CD14-positive monocyte (primary cell): Measurements from ENCODE around the gene ETFRF1. TPM values are rescaled to one million over a fixed set of nuclear protein-coding genes. Genes with fewer than 3 reads are reported as not detected.
A peak's percentile ranks its signal among the peaks of the same experiment; 100 is the strongest.

Experiments
- DNase-seq, 3 donors: peaks; one replicate each; pipeline ENCODE4 v3.0.0-alpha.2; 2011 to 2022
- H2AFZ ChIP-seq: 2 replicates; pipeline ENCODE4 v1.6.0; 2012; ENCODE audit warnings: mild to moderate bottlenecking, low read depth, low read length, inconsistent platforms; ENCODE audit not compliant: insufficient read depth, poor library complexity, severe bottlenecking
- H3K27ac ChIP-seq, 2 donors: 1 replicate in 1 of 2; 2 replicates in 1 of 2; pipeline ENCODE4 v1.5.1; 2012 to 2013; ENCODE audit warnings: low read length in 2 of 2, control low read depth in 1 of 2, inconsistent platforms in 1 of 2, low read depth in 1 of 2, mild to moderate bottlenecking in 1 of 2
- H3K27me3 ChIP-seq, 2 donors: one replicate each; pipeline versions ENCODE4 v1.6.0 to v1.6.1; 2011 to 2013; ENCODE audit warnings: low read length in 2 of 2; ENCODE audit not compliant: control insufficient read depth in 2 of 2, insufficient read depth in 2 of 2
- H3K36me3 ChIP-seq, 2 donors: replicated peaks in 1 of 2; 1 replicate in 1 of 2; 2 replicates in 1 of 2; pipeline versions ENCODE4 v1.5.1 to v1.6.1; 2012 to 2013; ENCODE audit warnings: low read length in 2 of 2, control low read depth in 1 of 2, inconsistent platforms in 1 of 2, mild to moderate bottlenecking in 1 of 2; ENCODE audit not compliant: insufficient read depth in 2 of 2, control insufficient read depth in 1 of 2
- H3K4me1 ChIP-seq, 2 donors: 1 replicate in 1 of 2; 2 replicates in 1 of 2; pipeline versions ENCODE4 v1.5.1 to v1.6.1; 2012 to 2013; ENCODE audit warnings: low read length in 2 of 2, control low read depth in 1 of 2, inconsistent platforms in 1 of 2, mild to moderate bottlenecking in 1 of 2, moderate library complexity in 1 of 2; ENCODE audit not compliant: insufficient read depth in 2 of 2, control insufficient read depth in 1 of 2
- H3K4me2 ChIP-seq: replicated peaks from 2 replicates; pipeline ENCODE3; 2012; ENCODE audit warnings: low read length, moderate library complexity, mild to moderate bottlenecking; ENCODE audit not compliant: poor library complexity, severe bottlenecking; ENCODE audit errors: extremely low read depth
- H3K4me3 ChIP-seq, 3 experiments: fragments of 200-600 bp in 1 of 3; sonication (generic) in 1 of 3; replicated peaks in 1 of 3; 1 replicate in 2 of 3; 2 replicates in 1 of 3; pipeline ENCODE4 v1.5.1; 2011 to 2013; ENCODE audit warnings: low read length in 3 of 3, mild to moderate bottlenecking in 3 of 3, control low read depth in 2 of 3, low read depth in 2 of 3, inconsistent platforms in 1 of 3, moderate library complexity in 1 of 3
- H3K79me2 ChIP-seq: 2 replicates; pipeline ENCODE4 v1.6.0; 2012; ENCODE audit warnings: mild to moderate bottlenecking, control low read depth, inconsistent platforms, low read length, moderate library complexity; ENCODE audit not compliant: insufficient read depth
- H3K9ac ChIP-seq: 2 replicates; pipeline ENCODE4 v1.6.0; 2017; ENCODE audit warnings: low read length, mild to moderate bottlenecking; ENCODE audit not compliant: insufficient read depth, poor library complexity, severe bottlenecking
- H3K9me3 ChIP-seq, 2 donors: replicated peaks in 1 of 2; 1 replicate in 1 of 2; 2 replicates in 1 of 2; pipeline versions ENCODE4 v1.5.1 to v1.6.1; 2012 to 2013; ENCODE audit warnings: low read length in 2 of 2, control low read depth in 1 of 2; ENCODE audit not compliant: control insufficient read depth in 1 of 2, insufficient read depth in 1 of 2
- H4K20me1 ChIP-seq: 2 replicates; pipeline ENCODE4 v1.6.0; 2012; ENCODE audit warnings: mild to moderate bottlenecking, low read length, control low read depth, moderate library complexity; ENCODE audit not compliant: insufficient read depth
- H3K27ac Mint-ChIP-seq, 7 donors: one replicate each; pipeline ENCODE4 v1.8.0; 2020; ENCODE audit warnings: mild to moderate bottlenecking in 7 of 7, mixed read lengths in 7 of 7, moderate library complexity in 6 of 7, inconsistent platforms in 2 of 7
- H3K27me3 Mint-ChIP-seq, 3 donors: one replicate each; pipeline ENCODE4 v1.8.0; 2021 to 2022; ENCODE audit warnings: low read depth in 3 of 3, mild to moderate bottlenecking in 3 of 3, mixed read lengths in 3 of 3, moderate library complexity in 3 of 3, inconsistent platforms in 1 of 3
- H3K36me3 Mint-ChIP-seq, 2 donors: one replicate each; pipeline ENCODE4 v1.8.0; 2020; ENCODE audit warnings: mixed read lengths in 2 of 2, inconsistent platforms in 1 of 2, mild to moderate bottlenecking in 1 of 2
- H3K4me1 Mint-ChIP-seq: one replicate; pipeline ENCODE4 v1.8.0; 2020; ENCODE audit warnings: mild to moderate bottlenecking, mixed read lengths
- H3K4me3 Mint-ChIP-seq, 2 donors: one replicate each; pipeline ENCODE4 v1.8.0; 2020; ENCODE audit warnings: mild to moderate bottlenecking in 2 of 2, mixed read lengths in 2 of 2, moderate library complexity in 1 of 2
- H3K9me3 Mint-ChIP-seq, 7 donors: one replicate each; pipeline ENCODE4 v1.8.0; 2020 to 2022; ENCODE audit warnings: mixed read lengths in 7 of 7, mild to moderate bottlenecking in 6 of 7, moderate library complexity in 6 of 7, inconsistent platforms in 2 of 7
- WGBS: methylation state at CpG from one replicate; pipeline ENCODE4 v1.1.5; 2013; ENCODE audit warnings: missing lambda C conversion rate; ENCODE audit not compliant: insufficient coverage; 5-methylcytosine and 5-hydroxymethylcytosine counted together
- intact Hi-C, 2 donors: fragments of 100-400 bp; cut with micrococcal nuclease; formaldehyde crosslinking; loops; one replicate each; pipeline versions ENCODE4 v1.15.0 to v1.15.1; 2023
- polyA plus RNA-seq, 3 donors: library from polyadenylated mRNA; depleted of rRNA in 1 of 3; unstranded in 2 of 3; stranded (reverse) in 1 of 3; fragments of 300-500 nt in 2 of 3; fragments of >200 nt in 1 of 3; fragmentation: Illumina TruSeq in 2 of 3; gene quantifications; 1 replicate in 2 of 3; 2 replicates in 1 of 3; pipeline ENCODE4 v1.2.3, GENCODE V29; 2012 to 2021
- TF ChIP-seq, protein P1 (sequence below): fragments of 200-600 bp; IDR thresholded peaks from one replicate; pipeline ENCODE4 v1.8.0; 2022; ENCODE audit warnings: antibody characterized with exemption, mild to moderate bottlenecking

Gene ETFRF1
- polyA plus RNA-seq, 3 donors: 9.8 to 28.9 (median 16.0) TPM

DNA sequence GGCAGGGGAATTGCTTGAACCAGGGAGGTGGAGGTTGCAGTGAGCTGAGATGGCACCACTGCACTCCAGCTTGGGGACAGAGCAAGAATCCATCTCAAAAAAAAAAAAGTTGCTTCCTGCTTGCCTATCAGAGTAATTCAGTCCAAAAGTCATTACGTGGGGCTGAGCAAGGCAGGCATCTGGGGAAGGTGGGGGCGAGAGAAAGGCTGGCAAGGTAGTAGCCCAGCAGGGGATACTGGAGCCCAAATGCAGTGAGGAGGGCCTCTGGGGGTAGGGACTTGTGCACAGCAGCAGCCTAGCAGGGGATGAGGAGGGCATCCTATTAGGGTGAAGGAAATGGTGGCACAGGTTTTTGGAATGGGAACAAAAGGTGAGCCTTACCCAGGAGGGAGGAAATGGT, 7.1 kb downstream of the ETFRF1 start:
- Histone ChIP-seq H3K79me2 (no peaks in the 10 kb centered on the region), H4K20me1 (peaks cover 13% of the 10 kb centered on the region), H3K4me1 (peaks cover 0 to 3% of the 10 kb centered on the region in 2 donors), H3K9me3 (no peaks in the 10 kb centered on the region), H3K27me3 (no peaks in the 10 kb centered on the region), H3K9ac (no peak overlapping the region), H3K27ac (no peak overlapping the region), H2AFZ (no peak overlapping the region), H3K4me2 (no peak overlapping the region), H3K4me3 (no peak overlapping the region), H3K36me3 (peaks cover 16 to 50% of the 10 kb centered on the region in 2 donors)
- Mint-ChIP-seq H3K9me3 (no peaks in the 10 kb centered on the region), H3K27ac (peak overlapping the region in 2 of 7 donors; percentile 37 to 76), H3K27me3 (no peaks in the 10 kb centered on the region), H3K36me3 (peaks cover 30 to 49% of the 10 kb centered on the region in 2 donors), H3K4me3 (no peak overlapping the region), H3K4me1 (peaks cover 6% of the 10 kb centered on the region)
- TF ChIP-seq, protein P1, sequence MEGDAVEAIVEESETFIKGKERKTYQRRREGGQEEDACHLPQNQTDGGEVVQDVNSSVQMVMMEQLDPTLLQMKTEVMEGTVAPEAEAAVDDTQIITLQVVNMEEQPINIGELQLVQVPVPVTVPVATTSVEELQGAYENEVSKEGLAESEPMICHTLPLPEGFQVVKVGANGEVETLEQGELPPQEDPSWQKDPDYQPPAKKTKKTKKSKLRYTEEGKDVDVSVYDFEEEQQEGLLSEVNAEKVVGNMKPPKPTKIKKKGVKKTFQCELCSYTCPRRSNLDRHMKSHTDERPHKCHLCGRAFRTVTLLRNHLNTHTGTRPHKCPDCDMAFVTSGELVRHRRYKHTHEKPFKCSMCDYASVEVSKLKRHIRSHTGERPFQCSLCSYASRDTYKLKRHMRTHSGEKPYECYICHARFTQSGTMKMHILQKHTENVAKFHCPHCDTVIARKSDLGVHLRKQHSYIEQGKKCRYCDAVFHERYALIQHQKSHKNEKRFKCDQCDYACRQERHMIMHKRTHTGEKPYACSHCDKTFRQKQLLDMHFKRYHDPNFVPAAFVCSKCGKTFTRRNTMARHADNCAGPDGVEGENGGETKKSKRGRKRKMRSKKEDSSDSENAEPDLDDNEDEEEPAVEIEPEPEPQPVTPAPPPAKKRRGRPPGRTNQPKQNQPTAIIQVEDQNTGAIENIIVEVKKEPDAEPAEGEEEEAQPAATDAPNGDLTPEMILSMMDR: no peak
- 85% methylated on average over 2 of the region's 2 CpGs for WGBS
- intact Hi-C loops: no loop called here
- no peak for DNase-seq

DNA sequence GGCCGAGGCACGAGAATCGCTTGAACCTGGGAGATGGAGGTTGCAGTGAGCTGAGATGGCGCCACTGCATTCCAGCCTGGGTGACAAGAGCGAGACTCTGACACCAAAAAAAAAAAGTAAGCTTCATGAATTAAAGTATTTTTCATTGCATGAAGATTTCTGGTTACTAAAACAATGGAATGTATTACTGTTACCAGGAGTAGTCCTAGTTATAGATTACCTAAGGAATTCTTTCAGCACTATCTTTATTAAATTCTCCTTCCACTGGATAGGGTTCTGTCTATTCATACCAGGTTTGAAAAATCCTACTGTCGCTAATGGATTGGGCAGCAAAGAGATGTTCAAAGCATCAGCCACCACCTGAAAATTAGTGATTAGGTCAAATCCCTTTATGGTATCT, 12.4 kb downstream of the ETFRF1 start:
- Histone ChIP-seq H3K9ac (no peak overlapping the region), H2AFZ (no peak overlapping the region), H3K36me3 (peaks cover 47 to 93% of the 10 kb centered on the region in 2 donors), H3K9me3 (no peaks in the 10 kb centered on the region), H3K4me2 (no peak overlapping the region), H3K4me1 (no peaks in the 10 kb centered on the region), H3K27me3 (no peaks in the 10 kb centered on the region), H3K4me3 (no peak overlapping the region), H4K20me1 (peaks cover 4% of the 10 kb centered on the region), H3K27ac (no peak overlapping the region), H3K79me2 (no peaks in the 10 kb centered on the region)
- no peaks in the 10 kb centered on the region for H3K9me3 Mint-ChIP-seq
- WGBS: 96% methylated on average over 4 of the region's 6 CpGs
- intact Hi-C loops: no loop called here
- H3K27ac Mint-ChIP-seq: peak overlapping the region in 1 of 7 donors; percentile 48
- peaks cover 45 to 54% of the 10 kb centered on the region in 2 donors for H3K36me3 Mint-ChIP-seq
- no peaks in the 10 kb centered on the region for H3K4me1 Mint-ChIP-seq
- TF ChIP-seq, protein P1: no peak
- no peaks in the 10 kb centered on the region for H3K27me3 Mint-ChIP-seq
- no peak overlapping the region for H3K4me3 Mint-ChIP-seq
- no peak for DNase-seq
